HEK293 (cell line): ENCODE results near the gene ZDHHC9.

Source experiments
- CTCF ChIA-PET: fragments of 350-600 bp; formaldehyde crosslinking; extraction: SDS; loops from one replicate; lab custom pipeline; 2021; ENCODE audit warnings: antibody characterized with exemption; lab: Yijun Ruan, JAX
- POLR2A ChIA-PET: fragments of 300-600 bp; formaldehyde crosslinking; extraction: SDS; loops from one replicate; lab custom pipeline; 2020; ENCODE audit warnings: antibody characterized with exemption, inconsistent platforms; lab: Yijun Ruan, JAX
- H3K27ac ChIP-seq: fragments of 200-500 bp; sonication (Bioruptor generic); 2 replicates; pipeline ENCODE4 v1.5.1; 2014; ENCODE audit warnings: low read depth, low read length, control low read depth, inconsistent platforms; ENCODE audit errors: extremely low read depth
- H3K36me3 ChIP-seq, 2 experiments: fragments of 200-500 bp in 1 of 2; sonication (Bioruptor generic) in 1 of 2; 1 replicate in 1 of 2; 2 replicates in 1 of 2; pipeline ENCODE4 v1.5.1; 2014 to 2017; ENCODE audit warnings: inconsistent platforms in 2 of 2, low read length in 2 of 2; ENCODE audit not compliant: control insufficient read depth in 2 of 2, insufficient read depth in 1 of 2
- H3K4me1 ChIP-seq: fragments of 200-500 bp; sonication (Bioruptor generic); 2 replicates; pipeline ENCODE4 v1.5.1; 2014; ENCODE audit warnings: mild to moderate bottlenecking, low read length, inconsistent platforms; ENCODE audit not compliant: control insufficient read depth, insufficient read depth
- H3K4me3 ChIP-seq: 2 replicates; pipeline ENCODE4 v1.5.1; 2011; ENCODE audit warnings: low read depth, mild to moderate bottlenecking, control low read depth, low read length, moderate library complexity
- H3K9me3 ChIP-seq: fragments of 200-500 bp; sonication (Bioruptor generic); 2 replicates; pipeline ENCODE4 v1.5.1; 2014; ENCODE audit warnings: low read depth, low read length, inconsistent platforms; ENCODE audit not compliant: control insufficient read depth, insufficient read depth
- ATF2 ChIP-seq: fragments of 450-650 bp; formaldehyde crosslinking; IDR thresholded peaks from 2 replicates; pipeline ENCODE4 v1.5.1; 2016; ENCODE audit warnings: missing biosample characterization, missing genetic modification characterization, low read depth
- KLF16 ChIP-seq: fragments of 450-650 bp; formaldehyde crosslinking; IDR thresholded peaks from 2 replicates; pipeline ENCODE4 v1.5.1; 2017; ENCODE audit warnings: missing biosample characterization, missing genetic modification characterization
- OSR2 ChIP-seq: fragments of 450-650 bp; formaldehyde crosslinking; IDR thresholded peaks from 2 replicates; pipeline ENCODE4 v1.5.1; 2016; ENCODE audit warnings: missing biosample characterization, missing genetic modification characterization
- PRDM10 ChIP-seq: fragments of 450-650 bp; formaldehyde crosslinking; IDR thresholded peaks from 2 replicates; pipeline ENCODE4 v1.5.1; 2016; ENCODE audit warnings: missing biosample characterization, missing genetic modification characterization
- RBAK ChIP-seq: fragments of 450-650 bp; formaldehyde crosslinking; IDR thresholded peaks from 2 replicates; pipeline ENCODE4 v1.5.1; 2016; ENCODE audit warnings: missing biosample characterization, missing genetic modification characterization
- SP2 ChIP-seq: fragments of 450-650 bp; formaldehyde crosslinking; IDR thresholded peaks from 2 replicates; pipeline ENCODE4 v1.5.1; 2016; ENCODE audit warnings: missing biosample characterization, missing genetic modification characterization
- ZBTB1 ChIP-seq: fragments of 450-650 bp; formaldehyde crosslinking; IDR thresholded peaks from 2 replicates; pipeline ENCODE4 v1.5.1; 2016; ENCODE audit warnings: missing biosample characterization, missing genetic modification characterization
- ZIC2 ChIP-seq: fragments of 450-650 bp; formaldehyde crosslinking; IDR thresholded peaks from 2 replicates; pipeline ENCODE4 v1.5.1; 2016; ENCODE audit warnings: missing biosample characterization, missing genetic modification characterization
- ZNF146 ChIP-seq: fragments of 450-650 bp; formaldehyde crosslinking; IDR thresholded peaks from 2 replicates; pipeline ENCODE4 v1.5.1; 2016; ENCODE audit warnings: missing biosample characterization, missing genetic modification characterization
- ZNF335 ChIP-seq: fragments of 450-650 bp; formaldehyde crosslinking; conservative IDR thresholded peaks from 2 replicates; pipeline ENCODE4 v1.5.1; 2016; ENCODE audit warnings: missing biosample characterization, missing genetic modification characterization
- ZNF350 ChIP-seq: fragments of 450-650 bp; formaldehyde crosslinking; IDR thresholded peaks from 2 replicates; pipeline ENCODE4 v1.5.0; 2017; ENCODE audit warnings: missing biosample characterization, mild to moderate bottlenecking, missing genetic modification characterization
- ZNF530 ChIP-seq: fragments of 450-650 bp; formaldehyde crosslinking; IDR thresholded peaks from 2 replicates; pipeline ENCODE4 v1.5.1; 2016; ENCODE audit warnings: low read depth, missing biosample characterization, missing genetic modification characterization
- ZNF792 ChIP-seq: fragments of 450-650 bp; formaldehyde crosslinking; IDR thresholded peaks from 2 replicates; pipeline ENCODE4 v1.5.1; 2016; ENCODE audit warnings: missing biosample characterization, missing genetic modification characterization
- TF ChIP-seq, protein P1 (sequence below): fragments of 450-650 bp; formaldehyde crosslinking; IDR thresholded peaks from 2 replicates; pipeline ENCODE4 v1.5.1; 2016; ENCODE audit warnings: missing biosample characterization, missing genetic modification characterization
- TF ChIP-seq, protein P2 (sequence below): fragments of 450-650 bp; formaldehyde crosslinking; conservative IDR thresholded peaks from 2 replicates; pipeline ENCODE4 v1.5.1; 2016; ENCODE audit warnings: low read depth, missing biosample characterization, missing genetic modification characterization

Gene ZDHHC9

GRCh38 chrX:129804806-129805205 is 38.9 kb downstream of the ZDHHC9 start:
- no peak overlapping the region for H3K4me3 ChIP-seq

GRCh38 chrX:129802863-129803262 is 40.8 kb downstream of the ZDHHC9 start:
- Histone ChIP-seq H3K4me1 (no peaks in the 10 kb centered on the region), H3K27ac (no peak overlapping the region), H3K4me3 (no peak overlapping the region), H3K36me3 (peaks cover 0 to 16% of the 10 kb centered on the region in 2 experiments)
- ChIA-PET POLR2A (no interaction called here), CTCF (interaction anchor here (1.8 kb wide), 1 partner anchor 21 kb away, joined by 5 read pairs; no protein-coding TSS in a partner anchor)
- TF ChIP-seq RBAK (tag by site-specific recombination): no peak
- TF ChIP-seq SP2 (tag by site-specific recombination): no peak
- no peak for TF ChIP-seq ZNF530 (tag by site-specific recombination)
- no peak for TF ChIP-seq ATF2 (tag by site-specific recombination)
- TF ChIP-seq PRDM10 (tag by site-specific recombination): peak; percentile 34
- TF ChIP-seq, all 188 proteins: peak for 1
- no peaks in the 10 kb centered on the region for H3K9me3 ChIP-seq

More at GRCh38 chrX:129804806-129805205, 38.9 kb downstream of the ZDHHC9 start:
- no peak overlapping the region for H3K27ac ChIP-seq
- ChIA-PET POLR2A (no interaction called here), CTCF (interaction anchor here (1.8 kb wide), 1 partner anchor 19 kb away, joined by 5 read pairs; no protein-coding TSS in a partner anchor)
- no peaks in the 10 kb centered on the region for H3K9me3 ChIP-seq
- TF ChIP-seq ZBTB1: no peak
- no peak for TF ChIP-seq ZNF335 (tag by site-specific recombination)
- TF ChIP-seq OSR2 (tag by site-specific recombination): no peak
- TF ChIP-seq ZNF792 (tag by site-specific recombination): no peak
- TF ChIP-seq, protein P1, sequence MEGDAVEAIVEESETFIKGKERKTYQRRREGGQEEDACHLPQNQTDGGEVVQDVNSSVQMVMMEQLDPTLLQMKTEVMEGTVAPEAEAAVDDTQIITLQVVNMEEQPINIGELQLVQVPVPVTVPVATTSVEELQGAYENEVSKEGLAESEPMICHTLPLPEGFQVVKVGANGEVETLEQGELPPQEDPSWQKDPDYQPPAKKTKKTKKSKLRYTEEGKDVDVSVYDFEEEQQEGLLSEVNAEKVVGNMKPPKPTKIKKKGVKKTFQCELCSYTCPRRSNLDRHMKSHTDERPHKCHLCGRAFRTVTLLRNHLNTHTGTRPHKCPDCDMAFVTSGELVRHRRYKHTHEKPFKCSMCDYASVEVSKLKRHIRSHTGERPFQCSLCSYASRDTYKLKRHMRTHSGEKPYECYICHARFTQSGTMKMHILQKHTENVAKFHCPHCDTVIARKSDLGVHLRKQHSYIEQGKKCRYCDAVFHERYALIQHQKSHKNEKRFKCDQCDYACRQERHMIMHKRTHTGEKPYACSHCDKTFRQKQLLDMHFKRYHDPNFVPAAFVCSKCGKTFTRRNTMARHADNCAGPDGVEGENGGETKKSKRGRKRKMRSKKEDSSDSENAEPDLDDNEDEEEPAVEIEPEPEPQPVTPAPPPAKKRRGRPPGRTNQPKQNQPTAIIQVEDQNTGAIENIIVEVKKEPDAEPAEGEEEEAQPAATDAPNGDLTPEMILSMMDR (tag by site-specific recombination): no peak
- TF ChIP-seq, protein P2, sequence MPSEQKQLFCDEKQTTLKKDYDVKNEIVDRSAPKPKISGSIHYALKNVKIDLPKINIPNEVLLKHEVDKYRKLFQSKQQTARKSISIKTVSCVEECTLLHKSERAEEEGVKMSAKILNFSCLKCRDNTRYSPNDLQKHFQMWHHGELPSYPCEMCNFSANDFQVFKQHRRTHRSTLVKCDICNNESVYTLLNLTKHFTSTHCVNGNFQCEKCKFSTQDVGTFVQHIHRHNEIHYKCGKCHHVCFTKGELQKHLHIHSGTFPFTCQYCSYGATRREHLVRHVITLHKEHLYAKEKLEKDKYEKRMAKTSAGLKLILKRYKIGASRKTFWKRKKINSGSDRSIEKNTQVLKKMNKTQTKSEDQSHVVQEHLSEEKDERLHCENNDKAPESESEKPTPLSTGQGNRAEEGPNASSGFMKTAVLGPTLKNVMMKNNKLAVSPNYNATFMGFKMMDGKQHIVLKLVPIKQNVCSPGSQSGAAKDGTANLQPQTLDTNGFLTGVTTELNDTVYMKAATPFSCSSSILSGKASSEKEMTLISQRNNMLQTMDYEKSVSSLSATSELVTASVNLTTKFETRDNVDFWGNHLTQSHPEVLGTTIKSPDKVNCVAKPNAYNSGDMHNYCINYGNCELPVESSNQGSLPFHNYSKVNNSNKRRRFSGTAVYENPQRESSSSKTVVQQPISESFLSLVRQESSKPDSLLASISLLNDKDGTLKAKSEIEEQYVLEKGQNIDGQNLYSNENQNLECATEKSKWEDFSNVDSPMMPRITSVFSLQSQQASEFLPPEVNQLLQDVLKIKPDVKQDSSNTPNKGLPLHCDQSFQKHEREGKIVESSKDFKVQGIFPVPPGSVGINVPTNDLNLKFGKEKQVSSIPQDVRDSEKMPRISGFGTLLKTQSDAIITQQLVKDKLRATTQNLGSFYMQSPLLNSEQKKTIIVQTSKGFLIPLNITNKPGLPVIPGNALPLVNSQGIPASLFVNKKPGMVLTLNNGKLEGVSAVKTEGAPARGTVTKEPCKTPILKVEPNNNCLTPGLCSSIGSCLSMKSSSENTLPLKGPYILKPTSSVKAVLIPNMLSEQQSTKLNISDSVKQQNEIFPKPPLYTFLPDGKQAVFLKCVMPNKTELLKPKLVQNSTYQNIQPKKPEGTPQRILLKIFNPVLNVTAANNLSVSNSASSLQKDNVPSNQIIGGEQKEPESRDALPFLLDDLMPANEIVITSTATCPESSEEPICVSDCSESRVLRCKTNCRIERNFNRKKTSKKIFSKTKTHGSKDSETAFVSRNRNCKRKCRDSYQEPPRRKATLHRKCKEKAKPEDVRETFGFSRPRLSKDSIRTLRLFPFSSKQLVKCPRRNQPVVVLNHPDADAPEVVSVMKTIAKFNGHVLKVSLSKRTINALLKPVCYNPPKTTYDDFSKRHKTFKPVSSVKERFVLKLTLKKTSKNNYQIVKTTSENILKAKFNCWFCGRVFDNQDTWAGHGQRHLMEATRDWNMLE (tag by site-specific recombination): no peak
- TF ChIP-seq ZNF146 (tag by site-specific recombination): no peak
- TF ChIP-seq KLF16 (tag by site-specific recombination): no peak
- no peak for TF ChIP-seq ZIC2 (tag by site-specific recombination)
- no peak for TF ChIP-seq ZNF350 (tag by site-specific recombination)
- peaks cover 0 to 19% of the 10 kb centered on the region in 2 experiments for H3K36me3 ChIP-seq
- H3K4me1 ChIP-seq: no peaks in the 10 kb centered on the region
